IPS-20b (cell line): ENCODE measurements around the gene MAP4K4.

Experiments used
- H3K27ac ChIP-seq: one replicate; pipeline ENCODE4 v1.5.1; 2013; ENCODE audit warnings: low read length
- H3K27me3 ChIP-seq: 2 replicates; pipeline ENCODE4 v1.6.1; 2013; ENCODE audit warnings: mild to moderate bottlenecking, low read length, inconsistent platforms; ENCODE audit not compliant: insufficient read depth
- H3K36me3 ChIP-seq: 2 replicates; pipeline ENCODE4 v1.6.1; 2013; ENCODE audit warnings: low read depth, mild to moderate bottlenecking, inconsistent platforms, low read length, moderate library complexity; ENCODE audit not compliant: insufficient read depth
- H3K4me1 ChIP-seq: 2 replicates; pipeline ENCODE4 v1.6.1; 2013; ENCODE audit warnings: mild to moderate bottlenecking, control low read depth, inconsistent platforms, low read length, moderate library complexity; ENCODE audit not compliant: insufficient read depth
- H3K4me3 ChIP-seq: 2 replicates; pipeline ENCODE4 v1.5.1; 2013; ENCODE audit warnings: mild to moderate bottlenecking, low read length, inconsistent platforms
- H3K9ac ChIP-seq: 2 replicates; pipeline ENCODE4 v1.6.1; 2013; ENCODE audit warnings: low read depth, mild to moderate bottlenecking, inconsistent platforms, low read length, moderate library complexity
- H3K9me3 ChIP-seq: 2 replicates; pipeline ENCODE4 v1.6.1; 2013; ENCODE audit warnings: mild to moderate bottlenecking, low read depth, low read length, inconsistent platforms; ENCODE audit not compliant: insufficient read depth

Gene MAP4K4

GRCh38 chr2:101790416-101790815 lies 92.9 kb downstream of the MAP4K4 start:
- H3K9me3 ChIP-seq, result no peaks in the 10 kb centered on the region
- H3K27ac ChIP-seq, result no peak overlapping the region
- H3K9ac ChIP-seq, result no peak overlapping the region
- peaks cover 4% of the 10 kb centered on the region; the same call in 1 of the 2 replicates for H3K4me1 ChIP-seq
- H3K36me3 ChIP-seq, result peaks cover 14% of the 10 kb centered on the region
- no peak overlapping the region for H3K4me3 ChIP-seq
- H3K27me3 ChIP-seq, result no peaks in the 10 kb centered on the region

GRCh38 chr2:101790857-101791256 lies 93.3 kb downstream of the MAP4K4 start:
- Histone ChIP-seq H3K9me3 (no peaks in the 10 kb centered on the region), H3K27me3 (no peaks in the 10 kb centered on the region), H3K27ac (no peak overlapping the region), H3K9ac (no peak overlapping the region), H3K4me3 (no peak overlapping the region), H3K36me3 (peaks cover 14% of the 10 kb centered on the region), H3K4me1 (peaks cover 4% of the 10 kb centered on the region; the same call in 1 of the 2 replicates)

GRCh38 chr2:101792208-101792607 lies 94.7 kb downstream of the MAP4K4 start:
- H3K4me3 ChIP-seq, result no peak overlapping the region
- H3K27ac ChIP-seq, result no peak overlapping the region
- H3K27me3 ChIP-seq, result no peaks in the 10 kb centered on the region
- H3K4me1 ChIP-seq, result peaks cover 9% of the 10 kb centered on the region; the same call in 1 of the 2 replicates
- no peak overlapping the region for H3K9ac ChIP-seq
- peaks cover 14% of the 10 kb centered on the region for H3K36me3 ChIP-seq
- no peaks in the 10 kb centered on the region for H3K9me3 ChIP-seq

- Histone ChIP-seq H3K4me1 (peaks cover 9% of the 10 kb centered on the region; the same call in 1 of the 2 replicates), H3K4me3 (no peak overlapping the region), H3K27me3 (no peaks in the 10 kb centered on the region), H3K9me3 (no peaks in the 10 kb centered on the region), H3K36me3 (peaks cover 14% of the 10 kb centered on the region), H3K27ac (no peak overlapping the region), H3K9ac (no peak overlapping the region)
Observed at GRCh38 chr2:101793277-101793969, 95.9 kb downstream of the MAP4K4 start.

DNA sequence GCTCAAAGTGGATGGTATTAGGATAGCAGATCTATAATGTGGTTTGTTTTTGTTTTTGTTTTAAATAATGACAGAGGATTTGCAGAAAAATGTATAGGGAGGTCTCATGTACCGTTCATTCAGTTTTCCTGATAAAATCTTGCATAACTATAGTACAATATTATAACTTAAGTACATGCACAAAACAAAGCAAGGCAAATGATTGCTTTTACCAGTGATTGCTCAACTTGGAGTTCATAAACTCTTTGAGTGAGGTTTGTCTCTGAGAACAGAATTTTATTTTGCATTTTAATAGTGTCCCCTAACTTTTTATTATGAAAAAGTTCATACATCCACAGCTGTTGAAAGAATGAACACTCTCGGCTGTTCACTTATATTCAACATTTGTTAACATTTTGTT lies 96.6 kb downstream of the MAP4K4 start:
- Histone ChIP-seq H3K4me1 (peaks cover 9% of the 10 kb centered on the region; the same call in 1 of the 2 replicates), H3K27ac (no peak overlapping the region), H3K27me3 (no peaks in the 10 kb centered on the region), H3K9me3 (no peaks in the 10 kb centered on the region), H3K4me3 (no peak overlapping the region), H3K9ac (no peak overlapping the region), H3K36me3 (peaks cover 14% of the 10 kb centered on the region)

- Histone ChIP-seq H3K36me3 (peaks cover 14% of the 10 kb centered on the region), H3K9me3 (no peaks in the 10 kb centered on the region), H3K4me3 (no peak overlapping the region), H3K9ac (no peak overlapping the region), H3K27ac (no peak overlapping the region), H3K4me1 (peaks cover 9% of the 10 kb centered on the region; the same call in 1 of the 2 replicates), H3K27me3 (no peaks in the 10 kb centered on the region)
Observed at GRCh38 chr2:101795033-101795432, 97.5 kb downstream of the MAP4K4 start.

- H3K27ac ChIP-seq, result no peak overlapping the region
- H3K4me3 ChIP-seq, result no peak overlapping the region
- H3K36me3 ChIP-seq, result peaks cover 2% of the 10 kb centered on the region; the same call in 1 of the 2 replicates
- no peaks in the 10 kb centered on the region for H3K9me3 ChIP-seq
- H3K9ac ChIP-seq, result no peak overlapping the region
- no peaks in the 10 kb centered on the region for H3K27me3 ChIP-seq
- peaks cover 9% of the 10 kb centered on the region; the same call in 1 of the 2 replicates for H3K4me1 ChIP-seq
Observed at GRCh38 chr2:101796825-101797600, 99.5 kb downstream of the MAP4K4 start.

- no peaks in the 10 kb centered on the region for H3K27me3 ChIP-seq
- peaks cover 32% of the 10 kb centered on the region for H3K4me1 ChIP-seq
- H3K27ac ChIP-seq, result no peak overlapping the region
- no peaks in the 10 kb centered on the region for H3K9me3 ChIP-seq
- H3K36me3 ChIP-seq, result no peaks in the 10 kb centered on the region
- H3K9ac ChIP-seq, result no peak overlapping the region
- no peak overlapping the region for H3K4me3 ChIP-seq
Observed at GRCh38 chr2:101801496-101801895, 104.0 kb downstream of the MAP4K4 start.

DNA sequence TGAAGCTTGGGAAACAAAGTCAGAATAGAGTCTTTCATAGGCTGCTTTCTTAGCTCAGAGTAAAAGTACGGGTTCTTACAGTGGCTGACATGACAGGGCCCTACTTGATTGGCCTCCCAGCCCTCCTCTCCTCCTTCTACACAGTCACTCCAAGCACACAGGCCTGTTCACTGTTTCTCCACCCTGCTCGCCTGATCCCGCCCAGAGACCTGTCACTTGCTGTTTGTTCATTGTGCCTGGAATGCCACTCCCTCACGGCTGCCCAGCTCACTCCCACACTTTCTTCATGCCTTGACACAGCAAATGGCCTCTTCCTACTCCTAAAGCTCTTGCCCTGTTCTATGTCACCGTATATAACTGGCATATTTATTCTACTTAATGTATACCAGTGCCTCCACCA lies 104.8 kb downstream of the MAP4K4 start:
- no peak overlapping the region for H3K4me3 ChIP-seq
- H3K36me3 ChIP-seq, result no peaks in the 10 kb centered on the region
- no peaks in the 10 kb centered on the region for H3K27me3 ChIP-seq
- no peak overlapping the region for H3K9ac ChIP-seq
- H3K27ac ChIP-seq, result no peak overlapping the region
- H3K9me3 ChIP-seq, result no peaks in the 10 kb centered on the region
- H3K4me1 ChIP-seq, result peaks cover 33% of the 10 kb centered on the region

- no peak overlapping the region for H3K27ac ChIP-seq
- no peaks in the 10 kb centered on the region for H3K27me3 ChIP-seq
- no peak overlapping the region for H3K9ac ChIP-seq
- no peaks in the 10 kb centered on the region for H3K36me3 ChIP-seq
- no peak overlapping the region for H3K4me3 ChIP-seq
- H3K9me3 ChIP-seq, result no peaks in the 10 kb centered on the region
- H3K4me1 ChIP-seq, result peaks cover 41% of the 10 kb centered on the region
Observed at GRCh38 chr2:101803128-101803527, 105.6 kb downstream of the MAP4K4 start.

GRCh38 chr2:101803945-101804696 lies 106.6 kb downstream of the MAP4K4 start:
- Histone ChIP-seq H3K4me1 (peaks cover 48% of the 10 kb centered on the region), H3K9ac (no peak overlapping the region), H3K4me3 (no peak overlapping the region), H3K36me3 (no peaks in the 10 kb centered on the region), H3K27ac (no peak overlapping the region), H3K27me3 (no peaks in the 10 kb centered on the region), H3K9me3 (no peaks in the 10 kb centered on the region)
